T-helper 1 cell treated with Interleukin-12 subunit alpha and Interleukin-12 subunit beta and Interleukin-4 antibody, amounts not matched to agents 30 ng/mL and 1 ng/mL, for 36 hours (primary cell): ENCODE measurements around the gene FAM89A. TPM values are rescaled to one million over a fixed set of nuclear protein-coding genes. Genes with fewer than 3 reads are reported as not detected.
"Not testable (repeated sequence)": the region's sequence is repeated elsewhere in the genome, so short reads cannot be mapped to it uniquely, and the experiment has no call there.

ENCODE experiments used
- intact Hi-C: fragments of 100-400 bp; cut with micrococcal nuclease; formaldehyde crosslinking; loops from one replicate; pipeline ENCODE4 v1.15.1; 2024
- total RNA-seq: library from RNA; stranded (reverse); gene quantifications from 2 replicates; pipeline ENCODE4 v1.2.3, GENCODE V29; 2022

Gene FAM89A
- total RNA-seq, 1 donor from 2014 or later = 12.2 TPM

- intact Hi-C loops = loop anchor here (5.0 kb wide), 2 partner anchors 177 to 492 kb away; partner anchors contain the start of gene TSNAX
These were observed 4.3 kb downstream of the FAM89A start for GRCh38 chr1:231035799-231036198.

GRCh38 chr1:231032963-231033362 is 7.1 kb downstream of the FAM89A start:
- intact Hi-C loops = no loop called here

GRCh38 chr1:231029841-231030240 is 10.2 kb downstream of the FAM89A start:
- intact Hi-C loops = no loop called here

GRCh38 chr1:231029247-231029646 is 10.8 kb downstream of the FAM89A start:
- intact Hi-C loops = not testable (repeated sequence)

- intact Hi-C loops = no loop called here
These were observed 11.4 kb downstream of the FAM89A start for GRCh38 chr1:231028682-231029081.

- intact Hi-C loops = no loop called here
These were observed 12.1 kb downstream of the FAM89A start for GRCh38 chr1:231027971-231028370.

GRCh38 chr1:231027136-231027925 is 12.7 kb downstream of the FAM89A start:
- intact Hi-C loops = no loop called here

GRCh38 chr1:231026576-231026975 is 13.5 kb downstream of the FAM89A start:
- intact Hi-C loops = no loop called here

GRCh38 chr1:231023150-231023549 is 16.9 kb downstream of the FAM89A start:
- intact Hi-C loops = no loop called here

- intact Hi-C loops = not testable (repeated sequence)
These were observed 17.5 kb downstream of the FAM89A start for GRCh38 chr1:231022543-231022942.

GRCh38 chr1:231021540-231022031 is 18.5 kb downstream of the FAM89A start:
- intact Hi-C loops = no loop called here

GRCh38 chr1:231020816-231021215 is 19.2 kb downstream of the FAM89A start:
- intact Hi-C loops = no loop called here

- intact Hi-C loops = no loop called here
These were observed 19.9 kb downstream of the FAM89A start for GRCh38 chr1:231020139-231020601.

- intact Hi-C loops = no loop called here
These were observed 20.3 kb downstream of the FAM89A start for GRCh38 chr1:231019711-231020110.

GRCh38 chr1:231016966-231017365 is 23.1 kb downstream of the FAM89A start:
- intact Hi-C loops = no loop called here

GRCh38 chr1:231016234-231016633 is 23.8 kb downstream of the FAM89A start:
- intact Hi-C loops = no loop called here

GRCh38 chr1:231013391-231014015 is 26.6 kb downstream of the FAM89A start:
- intact Hi-C loops = no loop called here

- intact Hi-C loops = no loop called here
These were observed 28.1 kb downstream of the FAM89A start for GRCh38 chr1:231011963-231012362.

GRCh38 chr1:231011360-231011759 is 28.7 kb downstream of the FAM89A start:
- intact Hi-C loops = no loop called here

- intact Hi-C loops = not testable (repeated sequence)
These were observed 32.5 kb downstream of the FAM89A start for GRCh38 chr1:231007535-231007934.

- intact Hi-C loops = no loop called here
These were observed 38.2 kb downstream of the FAM89A start for GRCh38 chr1:231001892-231002291.

GRCh38 chr1:231000639-231001038 is 39.4 kb downstream of the FAM89A start:
- intact Hi-C loops = no loop called here
